NCI-H1105 (cell line): Measurements from ENCODE around the gene PFKFB2.

Experiments
- DNase-seq: peaks from one replicate; lab custom pipeline; 2025; lab: John Stamatoyannopoulos, UW

Gene PFKFB2

GRCh38 chr1:207067185-207067584, 14.1 kb downstream of the PFKFB2 start:
- DNase-seq = no peak

GRCh38 chr1:207067665-207068064, 14.6 kb downstream of the PFKFB2 start:
- no peak for DNase-seq

- DNase-seq = no peak
Observed at GRCh38 chr1:207069061-207069460, 16.0 kb downstream of the PFKFB2 start.

- no peak for DNase-seq
Observed at GRCh38 chr1:207069858-207070506, 16.9 kb downstream of the PFKFB2 start.

GRCh38 chr1:207070811-207071210, 17.7 kb downstream of the PFKFB2 start:
- DNase-seq = no peak

- DNase-seq = no peak
Observed at GRCh38 chr1:207071426-207071825, 18.4 kb downstream of the PFKFB2 start.

GRCh38 chr1:207072233-207072632, 19.2 kb downstream of the PFKFB2 start:
- no peak for DNase-seq

GRCh38 chr1:207073906-207074820, 21.1 kb downstream of the PFKFB2 start:
- DNase-seq = no peak

- DNase-seq = no peak
Observed at GRCh38 chr1:207076181-207076955, 23.3 kb downstream of the PFKFB2 start.

GRCh38 chr1:207077012-207077411, 23.9 kb downstream of the PFKFB2 start:
- no peak for DNase-seq

GRCh38 chr1:207077470-207078377, 24.6 kb downstream of the PFKFB2 start:
- DNase-seq = peak; percentile 43

- DNase-seq = no peak
Observed at GRCh38 chr1:207078578-207079132, 25.6 kb downstream of the PFKFB2 start.

- no peak for DNase-seq
Observed at GRCh38 chr1:207079706-207080241, 26.7 kb downstream of the PFKFB2 start.

- DNase-seq = no peak
Observed at GRCh38 chr1:207081088-207081487, 28.0 kb downstream of the PFKFB2 start.

GRCh38 chr1:207081806-207082205, 28.7 kb downstream of the PFKFB2 start:
- DNase-seq = no peak

- DNase-seq = no peak
Observed at GRCh38 chr1:207084232-207084631, 31.2 kb downstream of the PFKFB2 start.

GRCh38 chr1:207084701-207085180, 31.7 kb downstream of the PFKFB2 start:
- DNase-seq = peak; percentile 27

- DNase-seq = no peak
Observed at GRCh38 chr1:207085887-207086286, 32.8 kb downstream of the PFKFB2 start.

GRCh38 chr1:207088161-207088560, 35.1 kb downstream of the PFKFB2 start:
- DNase-seq = no peak
